ENCODE data around the gene SLC25A6. TPM values are rescaled to one million over a fixed set of nuclear protein-coding genes. Genes with fewer than 3 reads are reported as not detected.

SLC25A6 gene
- total RNA-seq, 1 experiment from 2014 or later: 161 TPM

GRCh38 chrX:1420371-1420770 is 28.5 kb upstream of the SLC25A6 start:
- no peak for DNase-seq
- H3K4me3 Mint-ChIP-seq (ENCODE audit: low read depth, unreplicated experiment): no peak overlapping the region
- no peak for TF ChIP-seq CTCF (IDR thresholded peaks at IDR 0.05; ENCODE audit: unreplicated experiment)
- H3K27ac Mint-ChIP-seq (ENCODE audit: unreplicated experiment): peak overlapping the region; percentile 84
- no peaks in the 10 kb centered on the region for H3K4me1 Mint-ChIP-seq (ENCODE audit: low read depth, unreplicated experiment)
- no peaks in the 10 kb centered on the region for H3K27me3 Mint-ChIP-seq (ENCODE audit: unreplicated experiment)
- CTCF ChIA-PET: no interaction called here
- peaks cover 45% of the 10 kb centered on the region for H3K36me3 Mint-ChIP-seq (ENCODE audit: insufficient read depth, unreplicated experiment)
- intact Hi-C loops (cut with micrococcal nuclease; ENCODE audit: unreplicated experiment): no loop called here
- BruUV-seq (replicated peaks): no TSS peak
- H3K9me3 Mint-ChIP-seq (ENCODE audit: low read depth, unreplicated experiment): peaks cover 10% of the 10 kb centered on the region

GRCh38 chrX:1419545-1420355 is 27.8 kb upstream of the SLC25A6 start:
- CTCF ChIA-PET: no interaction called here
- BruUV-seq (replicated peaks): no TSS peak

GRCh38 chrX:1418901-1419544 is 27.1 kb upstream of the SLC25A6 start:
- CTCF ChIA-PET: no interaction called here
- no peak overlapping the region for H3K27ac Mint-ChIP-seq (ENCODE audit: unreplicated experiment)
- no peaks in the 10 kb centered on the region for H3K4me1 Mint-ChIP-seq (ENCODE audit: low read depth, unreplicated experiment)
- no peak for DNase-seq
- H3K36me3 Mint-ChIP-seq (ENCODE audit: insufficient read depth, unreplicated experiment): peaks cover 49% of the 10 kb centered on the region
- H3K9me3 Mint-ChIP-seq (ENCODE audit: low read depth, unreplicated experiment): peaks cover 7% of the 10 kb centered on the region
- no TSS peak for BruUV-seq (replicated peaks)
- intact Hi-C loops (cut with micrococcal nuclease; ENCODE audit: unreplicated experiment): no loop called here
- H3K27me3 Mint-ChIP-seq (ENCODE audit: unreplicated experiment): no peaks in the 10 kb centered on the region
- H3K4me3 Mint-ChIP-seq (ENCODE audit: low read depth, unreplicated experiment): no peak overlapping the region
- TF ChIP-seq CTCF (IDR thresholded peaks at IDR 0.05; ENCODE audit: unreplicated experiment): no peak

More at GRCh38 chrX:1419545-1420355, 27.8 kb upstream of the SLC25A6 start:
- no peaks in the 10 kb centered on the region for H3K4me1 Mint-ChIP-seq (ENCODE audit: low read depth, unreplicated experiment)
- peaks cover 7% of the 10 kb centered on the region for H3K9me3 Mint-ChIP-seq (ENCODE audit: low read depth, unreplicated experiment)
- H3K4me3 Mint-ChIP-seq (ENCODE audit: low read depth, unreplicated experiment): no peak overlapping the region
- H3K36me3 Mint-ChIP-seq (ENCODE audit: insufficient read depth, unreplicated experiment): peaks cover 45% of the 10 kb centered on the region
- DNase-seq: no peak
- no peak for TF ChIP-seq CTCF (IDR thresholded peaks at IDR 0.05; ENCODE audit: unreplicated experiment)
- intact Hi-C loops (cut with micrococcal nuclease; ENCODE audit: unreplicated experiment): no loop called here
- H3K27ac Mint-ChIP-seq (ENCODE audit: unreplicated experiment): peak overlapping the region; percentile 84
- H3K27me3 Mint-ChIP-seq (ENCODE audit: unreplicated experiment): no peaks in the 10 kb centered on the region

GRCh38 chrX:1417921-1418771 is 26.2 kb upstream of the SLC25A6 start:
- Mint-ChIP-seq H3K27me3 (ENCODE audit: unreplicated experiment) (no peaks in the 10 kb centered on the region), H3K4me3 (ENCODE audit: low read depth, unreplicated experiment) (no peak overlapping the region), H3K4me1 (ENCODE audit: low read depth, unreplicated experiment) (no peaks in the 10 kb centered on the region), H3K9me3 (ENCODE audit: low read depth, unreplicated experiment) (peaks cover 7% of the 10 kb centered on the region), H3K36me3 (ENCODE audit: insufficient read depth, unreplicated experiment) (peaks cover 45% of the 10 kb centered on the region), H3K27ac (ENCODE audit: unreplicated experiment) (no peak overlapping the region)
- TF ChIP-seq CTCF (IDR thresholded peaks at IDR 0.05; ENCODE audit: unreplicated experiment): no peak
- DNase-seq: no peak
- CTCF ChIA-PET: no interaction called here
- intact Hi-C loops (cut with micrococcal nuclease; ENCODE audit: unreplicated experiment): no loop called here
- no TSS peak for BruUV-seq (replicated peaks)
